GM18870 (cell line): ENCODE measurements around the gene XRCC5.

Source experiments
- ATAC-seq: cut with Tn5 transposase; IDR thresholded peaks from one replicate; pipeline ENCODE4 v1.9.1; 2021; ENCODE audit warnings: moderate library complexity; ENCODE audit not compliant: unreplicated experiment

The XRCC5 gene

GRCh38 chr2:216147172-216148131 is 38.3 kb downstream of the XRCC5 start:
- no peak for ATAC-seq

GRCh38 chr2:216148983-216149382 is 39.8 kb downstream of the XRCC5 start:
- ATAC-seq: no peak

DNA sequence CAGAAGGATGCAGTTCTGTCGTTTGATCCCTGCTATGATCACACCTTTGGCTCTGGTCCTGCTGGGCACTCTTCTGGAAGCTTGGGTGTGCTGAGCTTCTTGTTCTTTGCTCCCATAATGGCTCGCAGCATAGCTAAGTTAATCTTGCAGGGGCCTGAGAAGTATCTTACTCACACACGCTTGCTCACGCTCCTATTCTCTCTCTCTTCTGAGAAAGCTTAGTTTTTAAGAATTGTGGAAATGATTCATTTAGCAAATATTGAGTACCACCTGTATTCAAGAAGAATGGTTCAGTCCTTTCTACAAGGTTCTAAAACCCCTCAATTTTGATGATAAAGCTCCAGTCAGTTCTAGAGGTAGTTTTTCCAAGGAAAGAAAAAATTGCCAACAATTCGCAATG is 40.6 kb downstream of the XRCC5 start:
- no peak for ATAC-seq

- ATAC-seq: no peak
Observed at GRCh38 chr2:216151313-216152025, 42.3 kb downstream of the XRCC5 start.

- no peak for ATAC-seq
Observed at GRCh38 chr2:216155954-216156353, 46.8 kb downstream of the XRCC5 start.

DNA sequence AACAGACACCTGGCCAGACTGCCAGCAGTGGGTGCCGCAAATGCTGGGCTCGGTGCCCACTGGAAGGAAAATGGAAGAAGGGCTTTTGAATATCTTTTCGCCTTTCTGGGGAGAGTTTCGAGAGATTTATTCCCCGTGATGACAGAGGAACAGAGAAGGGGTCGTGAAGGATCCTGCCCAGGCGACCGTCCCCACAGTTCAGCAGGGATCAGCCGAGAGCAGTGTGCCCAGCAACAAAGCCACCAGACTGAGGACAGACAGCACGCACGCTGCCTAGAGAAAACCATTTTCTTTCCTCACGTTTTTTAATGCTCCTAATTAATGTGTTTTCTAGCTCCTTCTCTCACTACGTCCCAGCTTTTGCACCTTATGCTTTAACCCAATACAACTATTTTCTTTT is 47.7 kb downstream of the XRCC5 start:
- ATAC-seq: no peak

DNA sequence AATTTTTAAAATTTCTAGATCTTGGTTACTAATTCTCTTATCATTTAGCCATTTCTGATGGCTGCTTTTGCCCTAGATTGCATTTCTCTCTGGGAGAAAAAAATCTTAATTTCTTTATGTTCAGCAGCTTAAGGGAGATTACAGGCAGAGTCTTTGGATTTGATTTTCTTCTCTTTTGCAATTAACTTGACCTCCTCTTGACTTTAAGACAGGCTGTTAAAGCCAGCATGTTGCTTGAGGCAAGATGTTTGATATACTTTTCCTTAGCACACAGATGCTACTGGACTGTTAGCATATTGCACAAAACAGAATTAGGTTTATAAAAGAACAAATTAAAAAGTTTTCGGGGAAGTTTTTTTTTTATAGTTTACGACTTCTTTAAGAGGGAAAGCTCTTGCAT is 50.0 kb downstream of the XRCC5 start:
- ATAC-seq: no peak

DNA sequence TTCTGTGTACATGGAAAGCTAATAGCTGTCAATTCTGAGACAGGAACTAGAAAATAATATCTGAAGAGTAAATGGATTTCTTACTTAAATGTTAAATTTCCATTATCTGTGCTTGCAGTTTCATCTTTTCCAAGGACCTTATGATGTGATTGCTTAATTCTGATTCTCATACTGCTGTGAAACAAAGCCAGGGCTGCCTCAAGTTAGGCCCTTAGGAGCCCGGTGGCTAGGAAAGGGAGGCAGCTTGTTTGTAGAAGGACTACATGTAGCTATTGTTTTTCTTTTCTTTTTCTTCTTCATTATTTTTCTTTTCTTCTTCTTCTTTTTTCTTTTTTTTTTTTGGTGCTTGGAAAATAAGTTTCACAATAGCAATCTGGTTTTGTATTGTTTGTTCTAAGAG is 50.5 kb downstream of the XRCC5 start:
- no peak for ATAC-seq

GRCh38 chr2:216160786-216161185 is 51.6 kb downstream of the XRCC5 start:
- no peak for ATAC-seq

- ATAC-seq: no peak
Observed at GRCh38 chr2:216161967-216162366, 52.8 kb downstream of the XRCC5 start.

- ATAC-seq: no peak
Observed at GRCh38 chr2:216163518-216163917, 54.4 kb downstream of the XRCC5 start.

DNA sequence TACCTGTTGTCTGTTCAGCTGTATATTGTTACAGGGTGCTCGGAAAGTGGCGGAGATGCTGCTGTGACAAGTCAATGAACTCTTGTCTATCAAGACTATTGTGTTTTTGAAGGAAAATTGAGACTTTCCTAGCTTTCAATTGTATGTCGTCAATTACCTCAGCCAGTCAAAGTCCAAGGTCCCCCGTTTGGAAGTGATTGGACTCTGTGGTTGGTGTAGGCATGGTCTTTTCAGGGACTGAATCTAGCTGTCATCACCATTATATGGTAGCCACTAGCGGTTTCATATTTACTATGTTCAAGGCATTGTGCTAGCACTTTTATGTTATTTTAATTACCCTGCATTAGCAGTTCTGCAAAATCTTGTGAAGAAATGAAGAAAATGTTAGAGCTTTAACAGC is 54.9 kb downstream of the XRCC5 start:
- no peak for ATAC-seq

GRCh38 chr2:216164576-216164975 is 55.4 kb downstream of the XRCC5 start:
- ATAC-seq: no peak

DNA sequence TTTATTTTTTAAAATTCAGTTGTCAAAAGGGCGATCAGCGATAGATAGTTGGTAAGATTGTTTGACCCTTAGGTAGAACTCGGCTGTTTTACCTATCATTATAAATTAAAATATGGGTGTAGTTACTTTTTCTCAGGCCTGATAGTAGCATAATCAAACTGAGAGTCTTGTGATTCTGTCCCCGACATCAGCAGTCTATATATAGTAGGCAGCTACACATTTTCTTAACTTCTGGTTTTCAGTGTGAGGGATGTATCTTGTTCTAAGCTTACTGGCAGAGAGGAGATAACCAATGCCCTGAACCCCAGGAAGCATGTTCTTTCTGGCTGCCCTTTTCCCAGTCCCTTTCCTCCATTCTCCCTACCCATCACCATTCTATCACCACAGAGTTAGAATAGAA is 56.6 kb downstream of the XRCC5 start:
- no peak for ATAC-seq

DNA sequence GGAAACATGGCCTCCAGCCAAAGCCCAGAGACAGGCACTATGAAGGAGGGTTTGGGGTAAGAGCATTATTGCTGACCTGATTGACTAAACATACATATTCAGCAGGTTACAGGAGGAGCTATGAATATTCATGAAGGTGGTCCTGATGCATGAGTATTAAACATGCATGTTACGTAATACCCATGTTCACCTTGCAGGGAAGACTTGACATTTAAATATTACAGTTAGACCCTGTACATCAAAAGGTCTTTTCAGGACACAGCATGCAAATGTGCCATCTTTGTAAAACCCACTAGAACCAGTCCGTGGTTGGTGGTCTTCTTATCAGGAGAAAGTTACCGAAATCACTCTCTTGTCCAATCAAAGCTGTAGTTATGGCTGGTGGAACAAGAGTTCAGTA is 59.9 kb downstream of the XRCC5 start:
- ATAC-seq: no peak

DNA sequence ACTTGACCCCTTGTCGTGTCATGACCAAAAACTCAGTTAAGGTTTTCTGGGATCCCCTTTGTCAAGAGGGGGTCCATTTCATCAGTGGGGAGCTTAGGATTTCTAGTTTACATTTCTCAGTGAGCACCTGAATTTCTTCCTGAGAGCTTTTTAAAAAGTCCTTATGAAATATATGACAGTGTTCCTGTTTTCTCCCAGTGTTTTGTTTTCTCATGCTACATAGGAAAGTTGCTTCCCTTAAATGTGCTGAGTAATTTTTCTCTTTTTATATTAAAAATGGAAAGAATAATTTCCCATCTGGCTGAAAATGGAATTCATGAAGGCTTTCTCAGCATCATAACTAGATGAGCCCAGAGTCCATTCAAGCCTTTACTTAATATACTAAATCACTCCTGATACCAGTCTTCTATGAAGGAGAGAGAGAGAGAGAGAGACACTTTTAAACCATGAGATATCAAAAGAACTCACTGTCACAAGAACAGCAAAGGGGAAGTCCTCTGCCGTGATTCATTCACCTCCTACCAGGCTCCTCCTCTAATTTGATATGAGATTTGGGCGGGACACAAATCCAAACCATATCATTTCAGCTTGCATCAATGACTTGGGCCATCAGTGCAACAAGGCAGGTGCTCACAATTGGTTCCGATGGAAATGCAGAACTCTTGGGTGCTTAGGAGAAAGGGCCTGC is 61.1 kb downstream of the XRCC5 start:
- ATAC-seq: no peak

GRCh38 chr2:216171011-216171410 is 61.9 kb downstream of the XRCC5 start:
- ATAC-seq: no peak

DNA sequence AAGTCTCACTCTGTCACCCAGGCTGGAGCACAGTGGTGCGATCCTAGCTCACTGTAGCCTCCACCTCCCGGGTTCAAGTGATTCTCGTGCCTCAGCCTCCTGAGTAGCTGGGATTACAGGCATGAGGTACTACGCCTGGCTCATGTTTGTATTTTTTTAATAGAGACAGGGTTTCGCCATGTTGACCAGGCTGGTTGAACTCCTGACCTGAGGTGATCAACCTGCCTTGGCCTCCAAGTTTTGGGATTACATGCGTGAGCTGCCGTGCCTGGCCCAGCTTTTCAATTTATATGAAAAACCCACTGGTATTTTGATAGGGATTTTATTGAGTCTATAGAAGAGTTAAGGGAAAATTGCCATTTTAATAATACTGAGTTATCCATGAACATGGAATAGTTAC is 63.3 kb downstream of the XRCC5 start:
- no peak for ATAC-seq

- no peak for ATAC-seq
Observed at GRCh38 chr2:216179015-216179414, 69.9 kb downstream of the XRCC5 start.

DNA sequence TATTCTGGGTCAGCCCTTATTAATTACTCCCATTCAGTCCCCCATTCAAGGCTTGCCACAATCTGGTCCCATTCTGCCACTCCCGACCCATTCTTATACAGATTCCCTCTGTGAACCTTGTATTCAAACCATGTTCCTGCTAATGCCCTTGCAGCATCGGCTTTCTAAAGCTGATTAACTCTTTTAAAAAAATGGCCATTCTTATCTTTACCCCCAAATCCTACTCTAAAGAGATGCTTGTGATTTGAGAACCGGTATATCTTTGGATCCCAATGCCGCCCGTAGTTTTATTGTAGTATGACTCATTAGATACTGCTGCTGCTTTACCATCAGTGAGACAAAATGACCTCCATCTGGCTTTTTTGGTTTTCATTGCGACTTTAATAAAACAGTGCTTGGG is 72.2 kb downstream of the XRCC5 start:
- no peak for ATAC-seq

DNA sequence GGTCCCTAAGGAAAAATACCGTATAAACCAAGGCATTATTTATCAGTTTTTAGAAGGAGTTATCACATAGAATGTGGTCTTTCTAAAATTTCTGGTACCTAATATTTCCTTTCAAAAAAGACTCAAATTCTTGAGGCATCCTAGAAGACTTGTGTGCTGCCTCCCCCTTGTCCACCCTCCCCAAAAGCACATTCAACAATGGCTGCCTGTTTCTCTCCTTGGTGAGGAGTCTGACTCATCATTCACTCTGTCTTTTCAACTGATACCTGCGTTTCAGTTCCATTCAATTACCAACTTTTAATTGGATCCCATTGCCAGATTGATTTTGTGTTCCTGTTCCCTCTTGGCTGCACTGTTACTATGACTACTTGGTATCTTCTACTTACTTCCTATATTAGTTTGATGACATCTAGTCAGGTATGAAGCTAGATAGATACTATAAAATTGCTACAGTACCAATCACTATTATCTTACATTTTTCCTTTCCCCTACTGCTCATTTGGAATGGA is 72.9 kb downstream of the XRCC5 start:
- no peak for ATAC-seq
